WTC11 (cell line): Measurements from ENCODE around the gene STXBP1. TPM values are rescaled to one million over a fixed set of nuclear protein-coding genes. Genes with fewer than 3 reads are reported as not detected.
"Not testable (repeated sequence)": the region's sequence is repeated elsewhere in the genome, so short reads cannot be mapped to it uniquely, and the experiment has no call there.

Source experiments
- ATAC-seq: fragments of 200-7000 bp; cut with Tn5 transposase; 2 replicates; pipeline ENCODE4 v1.10.0; 2021; ENCODE audit warnings: mild to moderate bottlenecking, moderate library complexity
- CTCF ChIA-PET: fragments of 300-600 bp; sonication (Branson Sonifier 250); formaldehyde crosslinking; loops from one replicate; lab custom pipeline; 2021; ENCODE audit warnings: antibody characterized with exemption; lab: Charles Lee
- POLR2A ChIA-PET: fragments of 350-600 bp; sonication (Branson Sonifier 250); formaldehyde crosslinking; loops from one replicate; lab custom pipeline; 2021; ENCODE audit warnings: antibody characterized with exemption; lab: Charles Lee
- DNase-seq: peaks from one replicate; pipeline ENCODE4 v3.0.0; 2021; ENCODE audit warnings: low spot score
- H3K27ac Mint-ChIP-seq: 2 replicates; pipeline ENCODE4 v1.8.0; 2021; ENCODE audit warnings: mixed read lengths
- H3K27me3 Mint-ChIP-seq: 2 replicates; pipeline ENCODE4 v1.8.0; 2021; ENCODE audit warnings: low read depth, mild to moderate bottlenecking, moderate library complexity, mixed read lengths
- H3K36me3 Mint-ChIP-seq: 2 replicates; pipeline ENCODE4 v1.8.0; 2021; ENCODE audit warnings: mixed read lengths
- H3K4me1 Mint-ChIP-seq: 2 replicates; pipeline ENCODE4 v1.8.0; 2022; ENCODE audit warnings: mixed read lengths
- H3K4me3 Mint-ChIP-seq: 2 replicates; pipeline ENCODE4 v1.8.0; 2021; ENCODE audit warnings: mild to moderate bottlenecking, moderate library complexity, mixed read lengths
- H3K9me3 Mint-ChIP-seq: 2 replicates; pipeline ENCODE4 v1.8.0; 2021; ENCODE audit warnings: mixed read lengths
- CREB1 ChIP-seq: sonication (generic); formaldehyde crosslinking; IDR thresholded peaks from 2 replicates; pipeline ENCODE4 v1.8.0; 2023; ENCODE audit warnings: mild to moderate bottlenecking, missing genetic modification reagents
- CREM ChIP-seq: sonication (generic); formaldehyde crosslinking; IDR thresholded peaks from 2 replicates; pipeline ENCODE4 v1.8.1; 2022; ENCODE audit warnings: mild to moderate bottlenecking, missing genetic modification reagents, moderate library complexity
- FOXJ3 ChIP-seq: sonication (generic); formaldehyde crosslinking; IDR thresholded peaks from 2 replicates; pipeline ENCODE4 v1.9.0; 2021; ENCODE audit warnings: missing genetic modification reagents, mild to moderate bottlenecking, borderline replicate concordance
- GABPB1 ChIP-seq: sonication (generic); formaldehyde crosslinking; IDR thresholded peaks from 2 replicates; pipeline ENCODE4 v1.8.1; 2023; ENCODE audit warnings: mild to moderate bottlenecking, missing genetic modification reagents
- KAT7 ChIP-seq: sonication (generic); formaldehyde crosslinking; IDR thresholded peaks from 2 replicates; pipeline ENCODE4 v1.8.1; 2023; ENCODE audit warnings: missing genetic modification reagents, mild to moderate bottlenecking, borderline replicate concordance
- SOX15 ChIP-seq: fragments of 250-450 bp; sonication (Bioruptor Pico); IDR thresholded peaks from 2 replicates; pipeline ENCODE4 v1.9.0; 2021; ENCODE audit warnings: mild to moderate bottlenecking
- ZNF138 ChIP-seq: sonication (generic); formaldehyde crosslinking; conservative IDR thresholded peaks from 2 replicates; pipeline ENCODE4 v1.8.1; 2022; ENCODE audit warnings: mild to moderate bottlenecking, moderate library complexity, missing genetic modification reagents
- ZNF317 ChIP-seq: sonication (generic); formaldehyde crosslinking; IDR thresholded peaks from 2 replicates; pipeline ENCODE4 v1.8.1; 2023; ENCODE audit warnings: low read depth, mild to moderate bottlenecking, moderate library complexity, missing genetic modification reagents, borderline replicate concordance
- ZNF671 ChIP-seq: fragments of 250-450 bp; sonication (Bioruptor Pico); IDR thresholded peaks from 2 replicates; pipeline ENCODE4 v1.8.0; 2021; ENCODE audit warnings: mild to moderate bottlenecking
- total RNA-seq: library from RNA; stranded (reverse); gene quantifications from 3 replicates; pipeline ENCODE4 v1.2.3, GENCODE V29; 2021
- TF ChIP-seq, protein P1 (sequence below): sonication (generic); formaldehyde crosslinking; conservative IDR thresholded peaks from 2 replicates; pipeline ENCODE4 v1.8.1; 2022; ENCODE audit warnings: mild to moderate bottlenecking, missing genetic modification reagents
- TF ChIP-seq, protein P2 (sequence below): sonication (generic); formaldehyde crosslinking; IDR thresholded peaks from 2 replicates; pipeline ENCODE4 v1.8.1; 2022; ENCODE audit warnings: mild to moderate bottlenecking, moderate library complexity, missing genetic modification reagents
- TF ChIP-seq, protein P3 (sequence below): sonication (generic); formaldehyde crosslinking; IDR thresholded peaks from 2 replicates; pipeline ENCODE4 v1.8.1; 2023; ENCODE audit warnings: mild to moderate bottlenecking, missing genetic modification reagents
- TF ChIP-seq, protein P4 (sequence below): fragments of 250-450 bp; sonication (Bioruptor Pico); IDR thresholded peaks from 2 replicates; pipeline ENCODE4 v1.9.0; 2021; ENCODE audit warnings: mild to moderate bottlenecking, borderline replicate concordance
- TF ChIP-seq, protein P5 (sequence below): fragments of 200-600 bp; IDR thresholded peaks from 2 replicates; pipeline ENCODE4 v1.8.0; 2022; ENCODE audit warnings: antibody characterized with exemption
- TF ChIP-seq, protein P6 (sequence below): fragments of 250-450 bp; sonication (Bioruptor Pico); IDR thresholded peaks from 2 replicates; pipeline ENCODE4 v2.1.2; 2022; ENCODE audit warnings: mild to moderate bottlenecking, moderate library complexity
- TF ChIP-seq, protein P7 (sequence below): sonication (generic); formaldehyde crosslinking; IDR thresholded peaks from 2 replicates; pipeline ENCODE4 v1.8.1; 2023; ENCODE audit warnings: mild to moderate bottlenecking, missing genetic modification reagents, borderline replicate concordance

Gene STXBP1
- total RNA-seq, 1 experiment from 2014 or later, result 37.1 TPM

DNA sequence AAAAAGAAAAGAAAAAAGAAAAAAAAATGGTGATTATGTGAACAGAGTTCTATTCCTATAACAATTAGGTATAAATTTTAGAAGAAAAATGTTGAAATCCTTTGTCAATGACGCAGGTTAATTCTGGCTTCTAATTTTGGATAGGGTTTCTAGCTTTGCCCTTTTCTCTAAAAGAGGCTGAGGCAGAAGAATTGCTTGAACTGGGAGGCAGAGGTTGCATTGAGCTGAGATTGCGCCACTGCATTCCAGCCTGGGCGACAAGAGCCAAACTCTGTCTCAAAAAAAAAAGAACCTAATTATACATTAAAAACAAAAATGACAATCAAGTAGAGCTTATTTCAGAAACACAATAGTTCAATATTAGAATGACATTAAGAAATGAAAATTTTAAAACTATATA lies 2.9 kb downstream of the STXBP1 start:
- ATAC-seq, result no peak
- Mint-ChIP-seq H3K9me3 (no peaks in the 10 kb centered on the region), H3K27me3 (peaks cover 26% of the 10 kb centered on the region), H3K27ac (no peak overlapping the region), H3K4me1 (peaks cover 16% of the 10 kb centered on the region), H3K4me3 (no peak overlapping the region), H3K36me3 (no peaks in the 10 kb centered on the region)
- POLR2A ChIA-PET, result interaction anchor here (0.8 kb wide), 1 partner anchor 120 kb away, joined by 4 read pairs; the partner anchor contains the start of gene TOR2A
- CTCF ChIA-PET, result interaction anchor here (0.7 to 1.1 kb wide), 3 partner anchors 37 to 117 kb away, joined by 3 to 5 read pairs (median 4); no protein-coding TSS in a partner anchor
- TF ChIP-seq, protein P1, sequence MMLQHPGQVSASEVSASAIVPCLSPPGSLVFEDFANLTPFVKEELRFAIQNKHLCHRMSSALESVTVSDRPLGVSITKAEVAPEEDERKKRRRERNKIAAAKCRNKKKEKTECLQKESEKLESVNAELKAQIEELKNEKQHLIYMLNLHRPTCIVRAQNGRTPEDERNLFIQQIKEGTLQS, result no peak
- TF ChIP-seq, protein P2, sequence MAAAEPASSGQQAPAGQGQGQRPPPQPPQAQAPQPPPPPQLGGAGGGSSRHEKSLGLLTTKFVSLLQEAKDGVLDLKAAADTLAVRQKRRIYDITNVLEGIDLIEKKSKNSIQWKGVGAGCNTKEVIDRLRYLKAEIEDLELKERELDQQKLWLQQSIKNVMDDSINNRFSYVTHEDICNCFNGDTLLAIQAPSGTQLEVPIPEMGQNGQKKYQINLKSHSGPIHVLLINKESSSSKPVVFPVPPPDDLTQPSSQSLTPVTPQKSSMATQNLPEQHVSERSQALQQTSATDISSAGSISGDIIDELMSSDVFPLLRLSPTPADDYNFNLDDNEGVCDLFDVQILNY (CRISPR knock-in tag), result no peak
- TF ChIP-seq ZNF317, result no peak
- no peak for TF ChIP-seq GABPB1 (CRISPR knock-in tag)
- TF ChIP-seq SOX15, result no peak
- TF ChIP-seq ZNF671 (CRISPR knock-in tag), result no peak
- no peak for TF ChIP-seq CREM
- TF ChIP-seq, protein P3, sequence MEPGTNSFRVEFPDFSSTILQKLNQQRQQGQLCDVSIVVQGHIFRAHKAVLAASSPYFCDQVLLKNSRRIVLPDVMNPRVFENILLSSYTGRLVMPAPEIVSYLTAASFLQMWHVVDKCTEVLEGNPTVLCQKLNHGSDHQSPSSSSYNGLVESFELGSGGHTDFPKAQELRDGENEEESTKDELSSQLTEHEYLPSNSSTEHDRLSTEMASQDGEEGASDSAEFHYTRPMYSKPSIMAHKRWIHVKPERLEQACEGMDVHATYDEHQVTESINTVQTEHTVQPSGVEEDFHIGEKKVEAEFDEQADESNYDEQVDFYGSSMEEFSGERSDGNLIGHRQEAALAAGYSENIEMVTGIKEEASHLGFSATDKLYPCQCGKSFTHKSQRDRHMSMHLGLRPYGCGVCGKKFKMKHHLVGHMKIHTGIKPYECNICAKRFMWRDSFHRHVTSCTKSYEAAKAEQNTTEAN (CRISPR knock-in tag), result no peak
- TF ChIP-seq, protein P4, sequence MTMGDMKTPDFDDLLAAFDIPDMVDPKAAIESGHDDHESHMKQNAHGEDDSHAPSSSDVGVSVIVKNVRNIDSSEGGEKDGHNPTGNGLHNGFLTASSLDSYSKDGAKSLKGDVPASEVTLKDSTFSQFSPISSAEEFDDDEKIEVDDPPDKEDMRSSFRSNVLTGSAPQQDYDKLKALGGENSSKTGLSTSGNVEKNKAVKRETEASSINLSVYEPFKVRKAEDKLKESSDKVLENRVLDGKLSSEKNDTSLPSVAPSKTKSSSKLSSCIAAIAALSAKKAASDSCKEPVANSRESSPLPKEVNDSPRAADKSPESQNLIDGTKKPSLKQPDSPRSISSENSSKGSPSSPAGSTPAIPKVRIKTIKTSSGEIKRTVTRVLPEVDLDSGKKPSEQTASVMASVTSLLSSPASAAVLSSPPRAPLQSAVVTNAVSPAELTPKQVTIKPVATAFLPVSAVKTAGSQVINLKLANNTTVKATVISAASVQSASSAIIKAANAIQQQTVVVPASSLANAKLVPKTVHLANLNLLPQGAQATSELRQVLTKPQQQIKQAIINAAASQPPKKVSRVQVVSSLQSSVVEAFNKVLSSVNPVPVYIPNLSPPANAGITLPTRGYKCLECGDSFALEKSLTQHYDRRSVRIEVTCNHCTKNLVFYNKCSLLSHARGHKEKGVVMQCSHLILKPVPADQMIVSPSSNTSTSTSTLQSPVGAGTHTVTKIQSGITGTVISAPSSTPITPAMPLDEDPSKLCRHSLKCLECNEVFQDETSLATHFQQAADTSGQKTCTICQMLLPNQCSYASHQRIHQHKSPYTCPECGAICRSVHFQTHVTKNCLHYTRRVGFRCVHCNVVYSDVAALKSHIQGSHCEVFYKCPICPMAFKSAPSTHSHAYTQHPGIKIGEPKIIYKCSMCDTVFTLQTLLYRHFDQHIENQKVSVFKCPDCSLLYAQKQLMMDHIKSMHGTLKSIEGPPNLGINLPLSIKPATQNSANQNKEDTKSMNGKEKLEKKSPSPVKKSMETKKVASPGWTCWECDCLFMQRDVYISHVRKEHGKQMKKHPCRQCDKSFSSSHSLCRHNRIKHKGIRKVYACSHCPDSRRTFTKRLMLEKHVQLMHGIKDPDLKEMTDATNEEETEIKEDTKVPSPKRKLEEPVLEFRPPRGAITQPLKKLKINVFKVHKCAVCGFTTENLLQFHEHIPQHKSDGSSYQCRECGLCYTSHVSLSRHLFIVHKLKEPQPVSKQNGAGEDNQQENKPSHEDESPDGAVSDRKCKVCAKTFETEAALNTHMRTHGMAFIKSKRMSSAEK, result no peak
- DNase-seq, result no peak

DNA sequence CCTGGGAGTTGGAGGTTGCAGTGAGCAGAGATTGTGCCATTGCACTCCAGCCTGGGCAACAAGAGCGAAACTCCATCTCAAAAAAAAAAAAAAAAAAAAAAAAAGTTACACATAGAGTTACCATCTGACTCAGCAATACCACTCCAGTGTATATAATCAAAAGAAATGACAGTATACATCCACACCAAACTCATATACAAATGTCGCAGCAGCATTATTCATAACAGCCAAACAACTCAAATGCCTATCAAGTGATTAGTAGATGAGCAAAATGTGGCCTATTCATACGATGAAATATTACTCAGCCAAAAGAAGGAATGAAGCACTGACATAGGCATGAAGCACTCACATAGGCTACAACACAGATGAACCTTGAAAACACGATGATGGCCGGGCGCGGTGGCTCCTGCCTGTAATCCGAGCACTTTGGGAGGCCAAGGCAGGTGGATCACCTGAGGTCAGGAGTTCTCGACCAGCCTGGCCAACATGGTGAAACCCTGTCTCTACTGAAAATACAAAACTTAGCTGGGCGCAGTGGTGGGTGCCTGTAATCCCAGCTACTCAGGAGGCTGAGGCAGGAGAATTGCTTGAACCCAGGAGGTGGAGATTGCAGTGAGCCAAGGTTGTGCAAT lies 9.4 kb downstream of the STXBP1 start:
- POLR2A ChIA-PET, DNase-seq, ATAC-seq, H3K4me1 Mint-ChIP-seq, CTCF ChIA-PET, H3K27ac Mint-ChIP-seq, H3K9me3 Mint-ChIP-seq, H3K4me3 Mint-ChIP-seq, H3K27me3 Mint-ChIP-seq, H3K36me3 Mint-ChIP-seq: not testable (repeated sequence)

DNA sequence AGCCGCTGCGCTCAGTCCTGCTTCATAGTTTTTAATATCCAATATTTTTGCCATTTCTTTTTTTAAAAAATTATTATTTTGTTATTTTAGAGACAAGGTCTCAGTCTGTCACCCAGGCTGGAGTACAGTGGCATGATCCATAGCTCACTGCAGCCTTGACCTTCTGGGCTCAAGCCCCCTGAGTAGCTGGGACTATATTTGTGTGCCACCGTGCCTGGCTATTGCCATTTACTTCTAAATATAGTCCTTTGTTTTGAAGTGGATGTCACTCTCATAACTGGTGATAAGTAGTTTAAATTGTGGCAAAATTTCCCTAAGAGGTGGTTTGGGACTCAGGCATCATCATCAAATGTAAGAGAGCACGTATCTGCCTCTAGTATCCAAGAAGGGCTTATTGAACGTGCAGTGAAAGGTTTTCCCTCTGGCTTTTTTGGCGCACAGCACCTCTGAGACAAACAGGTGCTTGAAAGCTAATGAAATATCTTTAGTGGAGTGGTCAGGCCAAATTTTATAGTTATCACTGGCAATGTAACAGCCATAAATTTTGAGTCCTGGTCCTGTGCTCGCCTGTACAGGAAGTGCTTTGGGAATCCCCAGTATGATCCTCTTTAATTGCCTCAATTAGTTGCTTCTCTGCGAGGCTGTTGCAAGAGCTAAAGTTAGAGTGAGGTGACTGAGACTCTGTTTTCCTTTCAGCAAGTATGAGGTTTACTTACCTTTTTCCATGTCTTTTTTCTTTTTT lies 14.8 kb downstream of the STXBP1 start:
- peaks cover 23% of the 10 kb centered on the region for H3K4me1 Mint-ChIP-seq
- H3K4me3 Mint-ChIP-seq, result no peak overlapping the region
- no peaks in the 10 kb centered on the region for H3K9me3 Mint-ChIP-seq
- ATAC-seq, result no peak
- ChIA-PET CTCF (interaction anchor here (0.5 to 1.4 kb wide), 3 partner anchors 37 to 256 kb away, joined by 3 to 4 read pairs (median 3); partner anchors contain the start of gene TOR2A), POLR2A (interaction anchor here (0.6 kb wide), 1 partner anchor 749 kb away, joined by 4 read pairs; no protein-coding TSS in a partner anchor)
- no peaks in the 10 kb centered on the region for H3K36me3 Mint-ChIP-seq
- H3K27ac Mint-ChIP-seq, result no peak overlapping the region; the same call in 1 of the 2 replicates
- no peak for DNase-seq
- H3K27me3 Mint-ChIP-seq, result no peaks in the 10 kb centered on the region
- TF ChIP-seq, protein P5, sequence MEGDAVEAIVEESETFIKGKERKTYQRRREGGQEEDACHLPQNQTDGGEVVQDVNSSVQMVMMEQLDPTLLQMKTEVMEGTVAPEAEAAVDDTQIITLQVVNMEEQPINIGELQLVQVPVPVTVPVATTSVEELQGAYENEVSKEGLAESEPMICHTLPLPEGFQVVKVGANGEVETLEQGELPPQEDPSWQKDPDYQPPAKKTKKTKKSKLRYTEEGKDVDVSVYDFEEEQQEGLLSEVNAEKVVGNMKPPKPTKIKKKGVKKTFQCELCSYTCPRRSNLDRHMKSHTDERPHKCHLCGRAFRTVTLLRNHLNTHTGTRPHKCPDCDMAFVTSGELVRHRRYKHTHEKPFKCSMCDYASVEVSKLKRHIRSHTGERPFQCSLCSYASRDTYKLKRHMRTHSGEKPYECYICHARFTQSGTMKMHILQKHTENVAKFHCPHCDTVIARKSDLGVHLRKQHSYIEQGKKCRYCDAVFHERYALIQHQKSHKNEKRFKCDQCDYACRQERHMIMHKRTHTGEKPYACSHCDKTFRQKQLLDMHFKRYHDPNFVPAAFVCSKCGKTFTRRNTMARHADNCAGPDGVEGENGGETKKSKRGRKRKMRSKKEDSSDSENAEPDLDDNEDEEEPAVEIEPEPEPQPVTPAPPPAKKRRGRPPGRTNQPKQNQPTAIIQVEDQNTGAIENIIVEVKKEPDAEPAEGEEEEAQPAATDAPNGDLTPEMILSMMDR, result no peak
- TF ChIP-seq, protein P6, sequence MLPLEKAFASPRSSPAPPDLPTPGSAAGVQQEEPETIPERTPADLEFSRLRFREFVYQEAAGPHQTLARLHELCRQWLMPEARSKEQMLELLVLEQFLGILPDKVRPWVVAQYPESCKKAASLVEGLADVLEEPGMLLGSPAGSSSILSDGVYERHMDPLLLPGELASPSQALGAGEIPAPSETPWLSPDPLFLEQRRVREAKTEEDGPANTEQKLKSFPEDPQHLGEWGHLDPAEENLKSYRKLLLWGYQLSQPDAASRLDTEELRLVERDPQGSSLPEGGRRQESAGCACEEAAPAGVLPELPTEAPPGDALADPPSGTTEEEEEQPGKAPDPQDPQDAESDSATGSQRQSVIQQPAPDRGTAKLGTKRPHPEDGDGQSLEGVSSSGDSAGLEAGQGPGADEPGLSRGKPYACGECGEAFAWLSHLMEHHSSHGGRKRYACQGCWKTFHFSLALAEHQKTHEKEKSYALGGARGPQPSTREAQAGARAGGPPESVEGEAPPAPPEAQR (CRISPR knock-in tag), result no peak
- no peak for TF ChIP-seq FOXJ3
- no peak for TF ChIP-seq CREB1 (CRISPR knock-in tag)
- TF ChIP-seq, protein P7, sequence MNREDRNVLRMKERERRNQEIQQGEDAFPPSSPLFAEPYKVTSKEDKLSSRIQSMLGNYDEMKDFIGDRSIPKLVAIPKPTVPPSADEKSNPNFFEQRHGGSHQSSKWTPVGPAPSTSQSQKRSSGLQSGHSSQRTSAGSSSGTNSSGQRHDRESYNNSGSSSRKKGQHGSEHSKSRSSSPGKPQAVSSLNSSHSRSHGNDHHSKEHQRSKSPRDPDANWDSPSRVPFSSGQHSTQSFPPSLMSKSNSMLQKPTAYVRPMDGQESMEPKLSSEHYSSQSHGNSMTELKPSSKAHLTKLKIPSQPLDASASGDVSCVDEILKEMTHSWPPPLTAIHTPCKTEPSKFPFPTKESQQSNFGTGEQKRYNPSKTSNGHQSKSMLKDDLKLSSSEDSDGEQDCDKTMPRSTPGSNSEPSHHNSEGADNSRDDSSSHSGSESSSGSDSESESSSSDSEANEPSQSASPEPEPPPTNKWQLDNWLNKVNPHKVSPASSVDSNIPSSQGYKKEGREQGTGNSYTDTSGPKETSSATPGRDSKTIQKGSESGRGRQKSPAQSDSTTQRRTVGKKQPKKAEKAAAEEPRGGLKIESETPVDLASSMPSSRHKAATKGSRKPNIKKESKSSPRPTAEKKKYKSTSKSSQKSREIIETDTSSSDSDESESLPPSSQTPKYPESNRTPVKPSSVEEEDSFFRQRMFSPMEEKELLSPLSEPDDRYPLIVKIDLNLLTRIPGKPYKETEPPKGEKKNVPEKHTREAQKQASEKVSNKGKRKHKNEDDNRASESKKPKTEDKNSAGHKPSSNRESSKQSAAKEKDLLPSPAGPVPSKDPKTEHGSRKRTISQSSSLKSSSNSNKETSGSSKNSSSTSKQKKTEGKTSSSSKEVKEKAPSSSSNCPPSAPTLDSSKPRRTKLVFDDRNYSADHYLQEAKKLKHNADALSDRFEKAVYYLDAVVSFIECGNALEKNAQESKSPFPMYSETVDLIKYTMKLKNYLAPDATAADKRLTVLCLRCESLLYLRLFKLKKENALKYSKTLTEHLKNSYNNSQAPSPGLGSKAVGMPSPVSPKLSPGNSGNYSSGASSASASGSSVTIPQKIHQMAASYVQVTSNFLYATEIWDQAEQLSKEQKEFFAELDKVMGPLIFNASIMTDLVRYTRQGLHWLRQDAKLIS, result no peak
- no peak for TF ChIP-seq ZNF138 (CRISPR knock-in tag)
- no peak for TF ChIP-seq KAT7 (CRISPR knock-in tag)
